ENCODE results near the gene SEZ6L.
A peak's percentile ranks its signal among the peaks of the same experiment; 100 is the strongest.

Gene SEZ6L

GRCh38 chr22:26182723-26183122, 13.5 kb downstream of the SEZ6L start:
- no peak for DNase-seq

DNA sequence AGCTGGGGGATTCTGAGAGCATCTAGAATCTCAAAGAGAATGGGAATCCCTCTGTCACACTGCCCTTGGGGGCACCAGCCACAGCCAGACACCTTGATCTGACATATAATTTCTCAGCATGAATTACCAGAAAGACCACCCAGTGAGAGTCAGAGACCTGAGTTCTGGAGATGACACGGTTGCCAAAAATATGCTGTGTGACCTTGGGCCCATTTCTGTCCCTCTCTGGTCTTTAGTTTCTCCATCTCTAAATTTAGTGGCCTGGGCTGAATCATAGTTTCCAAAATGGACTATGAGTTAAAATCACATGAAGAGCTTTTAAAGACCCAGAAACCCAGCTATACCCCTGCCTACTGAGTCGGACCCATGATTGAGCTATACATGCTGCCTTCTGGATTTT, 15.9 kb downstream of the SEZ6L start:
- no peak for DNase-seq

- no peak for DNase-seq
Measured at GRCh38 chr22:26188341-26188740, 19.1 kb downstream of the SEZ6L start.

GRCh38 chr22:26194313-26194712, 25.1 kb downstream of the SEZ6L start:
- no peak for DNase-seq

DNA sequence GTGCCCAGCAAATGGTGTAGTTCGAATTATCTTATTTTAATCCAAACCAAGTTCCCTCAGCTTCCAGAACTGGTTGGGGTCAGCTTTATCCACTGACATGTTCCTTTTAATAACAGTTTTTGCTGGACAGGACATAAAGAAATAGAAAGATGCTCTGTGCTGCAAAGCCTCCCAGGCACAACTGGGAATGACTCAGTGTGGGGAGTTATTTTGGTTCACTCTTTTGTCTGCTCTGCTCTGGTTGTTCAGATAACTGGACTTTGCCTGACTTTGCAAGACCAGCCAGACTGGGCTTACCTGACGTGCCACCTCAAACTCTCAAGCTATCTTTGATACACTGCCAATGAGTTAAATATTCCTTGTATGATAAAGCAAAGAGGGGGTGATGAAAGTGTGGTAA, 25.6 kb downstream of the SEZ6L start:
- no peak for DNase-seq

DNA sequence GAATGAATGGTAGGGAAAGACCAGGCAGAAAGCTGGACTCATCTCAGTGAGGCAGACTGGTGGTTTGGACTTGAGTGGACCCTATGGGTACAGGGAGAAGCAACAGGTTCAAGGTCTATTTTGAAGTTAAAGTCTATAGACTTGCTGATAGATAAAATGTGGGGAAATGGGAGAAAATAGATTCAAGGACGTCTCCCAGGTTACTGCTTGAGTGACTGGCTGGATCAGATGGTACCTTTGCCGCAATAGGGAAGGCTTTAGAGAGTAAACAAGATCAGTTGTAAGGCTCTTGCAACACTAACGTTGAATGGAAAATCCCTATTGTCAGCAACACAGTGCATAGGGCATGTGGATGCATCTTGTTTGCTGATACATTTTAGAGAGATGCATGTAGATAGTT, 27.4 kb downstream of the SEZ6L start:
- DNase-seq = no peak

GRCh38 chr22:26197425-26197824, 28.2 kb downstream of the SEZ6L start:
- DNase-seq = no peak

DNA sequence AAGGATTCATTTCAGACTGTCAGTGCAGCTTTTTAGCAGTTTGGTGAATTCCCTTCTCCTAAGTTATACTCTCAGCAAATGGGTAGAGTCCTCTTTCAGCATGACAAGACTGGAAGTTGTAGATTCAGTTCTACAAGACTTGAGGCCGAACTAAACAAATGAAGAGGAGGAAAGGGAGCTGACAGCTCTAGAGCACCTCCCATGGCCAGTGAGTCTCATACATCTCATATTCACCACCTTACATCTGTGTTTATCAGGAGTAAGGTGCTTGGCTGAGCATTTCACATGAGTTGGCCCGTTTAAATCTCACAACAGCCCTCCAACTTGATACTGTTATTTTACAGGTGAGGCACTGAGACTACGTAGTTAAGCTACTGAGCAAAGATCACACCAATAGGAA, 30.4 kb downstream of the SEZ6L start:
- DNase-seq = no peak

- no peak for DNase-seq
Measured at GRCh38 chr22:26202280-26202924, 33.1 kb downstream of the SEZ6L start.

GRCh38 chr22:26205494-26205893, 36.2 kb downstream of the SEZ6L start:
- DNase-seq = no peak

DNA sequence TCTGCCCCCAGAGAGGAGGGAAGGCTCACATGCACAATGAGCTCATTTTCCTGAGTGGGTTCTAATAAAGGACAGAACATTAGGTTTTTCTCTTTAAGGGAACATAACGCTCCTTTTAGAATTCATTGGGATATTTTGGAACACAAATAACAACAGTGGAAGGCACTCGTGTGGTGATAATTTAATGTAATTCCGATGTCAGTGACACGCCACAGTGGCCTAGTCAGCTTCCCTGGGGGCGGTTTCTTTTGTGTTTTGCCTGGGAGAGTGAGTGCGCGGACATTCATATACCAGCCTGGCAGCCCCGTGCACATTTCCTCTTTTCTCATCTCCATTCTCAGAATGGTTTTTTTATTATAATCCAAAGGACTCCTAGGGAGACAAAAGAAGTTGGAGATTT, 41.1 kb downstream of the SEZ6L start:
- no peak for DNase-seq

DNA sequence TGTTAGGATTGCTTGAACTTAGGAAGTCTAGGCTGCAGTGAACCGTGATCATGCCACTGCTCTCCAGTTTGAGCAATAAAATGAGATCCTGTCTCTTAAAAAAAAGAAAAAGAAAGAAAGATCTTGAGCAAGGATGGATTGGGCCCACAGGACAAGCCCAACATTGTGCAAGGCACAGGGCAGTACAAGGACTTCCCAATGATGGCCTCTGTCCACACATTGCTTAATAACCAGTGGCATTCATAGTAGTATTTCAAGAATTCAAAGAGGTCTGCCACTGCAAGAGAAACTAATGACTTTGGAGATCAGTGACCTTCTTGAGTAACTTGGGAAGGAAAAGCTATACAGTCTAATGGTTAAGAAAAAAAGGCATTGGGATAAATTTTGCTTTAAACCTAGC, 44.6 kb downstream of the SEZ6L start:
- no peak for DNase-seq

DNA sequence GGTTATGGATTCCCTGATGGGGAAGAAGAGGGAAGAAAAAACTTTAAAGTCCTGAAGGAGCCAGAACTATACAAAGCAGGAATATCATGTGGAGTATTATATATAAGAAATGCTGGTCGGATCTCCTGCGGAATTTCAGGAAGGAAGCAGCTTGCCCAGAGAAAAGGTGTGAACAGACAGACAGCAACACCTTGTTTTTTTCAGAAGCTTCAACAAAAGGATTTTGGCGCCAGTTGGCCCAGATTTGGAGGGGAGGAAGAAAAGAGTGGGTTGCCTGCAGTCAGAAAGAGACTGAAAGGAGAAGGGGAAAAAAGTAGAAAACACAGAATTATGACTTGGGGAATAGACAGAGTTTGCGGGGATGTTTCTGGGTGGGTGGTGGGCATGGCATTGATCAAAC, 45.2 kb downstream of the SEZ6L start:
- no peak for DNase-seq

DNA sequence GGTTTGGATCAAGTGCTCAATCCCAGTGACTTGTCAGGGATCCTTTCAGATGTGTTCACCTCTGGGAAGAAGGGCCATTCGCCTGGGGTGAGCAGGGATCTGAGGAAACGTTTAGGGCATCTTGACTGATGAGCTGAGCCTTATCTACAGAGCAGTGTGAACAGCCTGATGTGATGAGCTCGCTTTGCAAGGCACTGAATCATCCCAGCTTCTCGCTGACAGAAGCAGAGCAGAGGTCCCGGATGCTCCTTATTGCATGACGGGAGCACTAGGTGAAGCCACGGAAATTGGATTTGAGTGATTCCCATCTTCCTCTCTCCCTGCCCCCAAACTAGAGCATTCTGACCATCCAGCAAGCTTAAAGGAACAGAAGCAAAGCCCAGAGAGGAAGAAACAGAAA, 46.5 kb downstream of the SEZ6L start:
- DNase-seq = no peak

- no peak for DNase-seq
Measured at GRCh38 chr22:26225207-26225606, 55.9 kb downstream of the SEZ6L start.

- no peak for DNase-seq
Measured at GRCh38 chr22:26226538-26227297, 57.5 kb downstream of the SEZ6L start.

- DNase-seq = peak; percentile 41
Measured at GRCh38 chr22:26229910-26230309, 60.6 kb downstream of the SEZ6L start.

DNA sequence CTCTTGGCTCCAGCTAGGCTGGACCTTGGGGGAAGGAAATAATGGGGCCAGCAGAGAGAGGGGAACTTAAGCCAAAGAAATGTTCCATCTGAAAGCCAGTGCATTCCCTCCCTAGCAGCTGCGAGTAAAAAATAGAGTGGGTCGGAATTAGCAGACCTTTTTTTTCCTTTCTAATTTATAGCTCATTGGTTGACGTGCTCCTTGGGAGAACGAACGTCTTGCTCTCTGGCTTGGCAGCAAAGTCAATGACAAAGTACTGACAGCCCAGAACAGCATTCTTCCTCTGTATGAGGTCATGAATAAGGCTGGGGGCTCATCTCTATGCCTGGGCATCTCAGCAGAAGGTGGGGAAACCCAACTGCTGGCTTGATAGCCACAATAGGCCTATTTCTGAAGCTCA, 65.0 kb downstream of the SEZ6L start:
- DNase-seq = no peak

DNA sequence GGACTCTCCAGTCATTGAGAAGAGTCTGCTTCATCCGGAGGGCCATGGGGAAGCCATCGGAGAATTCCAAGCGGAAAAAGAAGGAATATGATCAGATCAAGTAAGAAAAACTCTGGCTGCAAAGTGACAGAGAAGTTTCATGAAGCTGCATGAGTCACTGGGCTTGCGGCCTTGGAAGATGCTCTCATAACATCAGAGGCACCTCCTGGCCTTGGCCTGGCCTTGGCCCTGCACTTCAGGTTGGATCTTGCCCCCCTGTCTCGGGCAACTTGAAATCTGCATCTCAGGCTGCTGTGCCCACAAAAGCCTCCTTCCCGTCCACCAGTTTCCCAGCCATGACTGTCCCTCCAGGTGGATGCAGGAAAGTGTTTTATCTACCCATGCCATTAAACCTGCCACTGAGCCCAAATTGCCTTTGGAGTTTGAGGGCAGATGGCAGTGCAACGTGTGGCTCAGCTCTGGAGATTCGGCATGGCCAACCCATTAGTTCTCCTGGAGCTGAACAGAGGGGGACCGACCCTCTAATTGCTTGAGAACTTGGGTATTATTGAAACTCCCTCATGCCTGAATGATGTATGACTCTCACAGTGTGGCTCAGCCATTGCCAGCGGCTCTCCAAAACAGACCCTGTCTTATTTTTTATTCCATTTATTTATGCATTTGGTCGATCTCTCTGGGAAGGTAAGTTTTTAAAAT, 66.7 kb downstream of the SEZ6L start:
- no peak for DNase-seq

GRCh38 chr22:26236991-26237390, 67.7 kb downstream of the SEZ6L start:
- DNase-seq = no peak

DNA sequence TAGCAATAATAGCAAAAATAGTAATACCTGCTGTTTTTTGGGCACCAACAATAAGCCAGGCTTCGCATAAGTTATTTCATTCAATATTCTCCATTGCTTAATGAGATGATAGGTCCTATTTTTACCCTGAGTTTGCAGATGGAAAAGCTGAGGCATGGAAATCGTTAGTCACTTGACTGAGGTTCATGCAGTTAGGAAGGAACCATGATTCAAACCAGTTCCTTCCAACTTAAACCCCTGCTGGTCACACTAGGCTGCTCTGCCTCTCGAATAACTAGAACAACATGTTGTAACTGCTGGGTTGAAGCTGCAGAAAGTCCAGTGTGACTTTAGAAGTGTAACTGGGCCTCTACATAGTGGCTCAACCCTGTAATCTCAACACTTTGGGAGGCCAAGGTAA, 69.3 kb downstream of the SEZ6L start:
- no peak for DNase-seq

GRCh38 chr22:26239581-26239980, 70.3 kb downstream of the SEZ6L start:
- DNase-seq = no peak

- no peak for DNase-seq
Measured at GRCh38 chr22:26241361-26241760, 72.1 kb downstream of the SEZ6L start.

DNA sequence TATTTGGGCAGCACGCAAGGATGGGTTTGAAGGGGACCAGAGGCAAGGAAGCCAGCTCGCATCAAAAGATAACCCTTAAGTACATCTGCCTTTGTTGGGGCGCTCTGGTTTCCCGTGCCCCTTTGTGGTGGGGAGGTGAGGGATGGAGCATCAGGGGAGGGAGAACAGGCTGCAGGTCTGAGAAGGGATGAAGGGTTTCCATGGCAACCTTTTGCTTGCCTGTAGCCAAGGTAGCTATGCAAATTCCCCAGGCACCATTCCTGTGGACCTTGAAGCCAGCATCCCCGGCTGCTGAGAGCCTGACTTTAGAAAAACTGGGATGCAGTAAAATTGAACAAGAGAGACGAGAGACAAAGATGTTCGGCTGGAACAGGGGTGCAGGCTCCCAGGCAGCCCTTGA, 75.7 kb downstream of the SEZ6L start:
- DNase-seq = no peak
